ENCODE data around the gene FSTL4.

Gene FSTL4

GRCh38 chr5:133198511-133198910 lies 413.8 kb downstream of the FSTL4 start:
- ATAC-seq (ENCODE audit: low read depth) (no peak), DNase-seq (ENCODE audit: low spot score) (no peak)
- Histone ChIP-seq H3K36me3 (ENCODE audit: low read depth) (no peaks in the 10 kb centered on the region), H3K27me3 (ENCODE audit: insufficient read depth, poor library complexity, severe bottlenecking) (no peaks in the 10 kb centered on the region), H3K9me3 (ENCODE audit: severe bottlenecking) (no peaks in the 10 kb centered on the region), H3K4me1 (ENCODE audit: insufficient read depth, poor library complexity, severe bottlenecking) (no peaks in the 10 kb centered on the region), H3K27ac (ENCODE audit: poor library complexity, severe bottlenecking) (no peak overlapping the region), H3K4me3 (ENCODE audit: severe bottlenecking) (no peak overlapping the region)
- TF ChIP-seq CTCF (IDR thresholded peaks at IDR 0.05; ENCODE audit: poor library complexity, severe bottlenecking), result no peak

GRCh38 chr5:133196441-133197085 lies 415.8 kb downstream of the FSTL4 start:
- H3K4me1 ChIP-seq (ENCODE audit: insufficient read depth, poor library complexity, severe bottlenecking), result no peaks in the 10 kb centered on the region
- H3K4me3 ChIP-seq (ENCODE audit: severe bottlenecking), result no peak overlapping the region
- no peaks in the 10 kb centered on the region for H3K27me3 ChIP-seq (ENCODE audit: insufficient read depth, poor library complexity, severe bottlenecking)
- no peaks in the 10 kb centered on the region for H3K36me3 ChIP-seq (ENCODE audit: low read depth)
- TF ChIP-seq CTCF (IDR thresholded peaks at IDR 0.05; ENCODE audit: poor library complexity, severe bottlenecking), result no peak
- H3K9me3 ChIP-seq (ENCODE audit: severe bottlenecking), result no peaks in the 10 kb centered on the region
- ATAC-seq (ENCODE audit: low read depth) (no peak), DNase-seq (ENCODE audit: low spot score) (no peak)
- no peak overlapping the region for H3K27ac ChIP-seq (ENCODE audit: poor library complexity, severe bottlenecking)

- DNase-seq (ENCODE audit: low spot score) (no peak), ATAC-seq (ENCODE audit: low read depth) (no peak)
- TF ChIP-seq CTCF (IDR thresholded peaks at IDR 0.05; ENCODE audit: poor library complexity, severe bottlenecking), result no peak
- H3K9me3 ChIP-seq (ENCODE audit: severe bottlenecking), result no peaks in the 10 kb centered on the region
- no peaks in the 10 kb centered on the region for H3K36me3 ChIP-seq (ENCODE audit: low read depth)
- no peak overlapping the region for H3K27ac ChIP-seq (ENCODE audit: poor library complexity, severe bottlenecking)
- H3K27me3 ChIP-seq (ENCODE audit: insufficient read depth, poor library complexity, severe bottlenecking), result no peaks in the 10 kb centered on the region
- no peak overlapping the region for H3K4me3 ChIP-seq (ENCODE audit: severe bottlenecking)
- H3K4me1 ChIP-seq (ENCODE audit: insufficient read depth, poor library complexity, severe bottlenecking), result no peaks in the 10 kb centered on the region
These were observed 417.1 kb downstream of the FSTL4 start for GRCh38 chr5:133195250-133195649.

- H3K36me3 ChIP-seq (ENCODE audit: low read depth), result no peaks in the 10 kb centered on the region
- H3K4me3 ChIP-seq (ENCODE audit: severe bottlenecking), result no peak overlapping the region
- TF ChIP-seq CTCF (IDR thresholded peaks at IDR 0.05; ENCODE audit: poor library complexity, severe bottlenecking), result no peak
- no peaks in the 10 kb centered on the region for H3K27me3 ChIP-seq (ENCODE audit: insufficient read depth, poor library complexity, severe bottlenecking)
- H3K9me3 ChIP-seq (ENCODE audit: severe bottlenecking), result no peaks in the 10 kb centered on the region
- DNase-seq (ENCODE audit: low spot score) (no peak), ATAC-seq (ENCODE audit: low read depth) (no peak)
- no peaks in the 10 kb centered on the region for H3K4me1 ChIP-seq (ENCODE audit: insufficient read depth, poor library complexity, severe bottlenecking)
- H3K27ac ChIP-seq (ENCODE audit: poor library complexity, severe bottlenecking), result no peak overlapping the region
These were observed 418.5 kb downstream of the FSTL4 start for GRCh38 chr5:133193794-133194193.

- H3K27me3 ChIP-seq (ENCODE audit: insufficient read depth, poor library complexity, severe bottlenecking), result no peaks in the 10 kb centered on the region
- no peak overlapping the region for H3K4me3 ChIP-seq (ENCODE audit: severe bottlenecking)
- ATAC-seq (ENCODE audit: low read depth) (no peak), DNase-seq (ENCODE audit: low spot score) (no peak)
- no peak for TF ChIP-seq CTCF (IDR thresholded peaks at IDR 0.05; ENCODE audit: poor library complexity, severe bottlenecking)
- no peaks in the 10 kb centered on the region for H3K9me3 ChIP-seq (ENCODE audit: severe bottlenecking)
- no peaks in the 10 kb centered on the region for H3K36me3 ChIP-seq (ENCODE audit: low read depth)
- no peak overlapping the region for H3K27ac ChIP-seq (ENCODE audit: poor library complexity, severe bottlenecking)
- H3K4me1 ChIP-seq (ENCODE audit: insufficient read depth, poor library complexity, severe bottlenecking), result peaks cover under 1% of the 10 kb centered on the region
These were observed 419.6 kb downstream of the FSTL4 start for GRCh38 chr5:133192716-133193115.

Data from RWPE2 (cell line).